B cell (primary cell): ENCODE results near the gene MYBPHL. TPM values are rescaled to one million over a fixed set of nuclear protein-coding genes. Genes with fewer than 3 reads are reported as not detected.

ENCODE experiments used
- ATAC-seq: fragments of 200-7000 bp; cut with Tn5 transposase; one replicate; pipeline ENCODE4 v1.10.0; 2021; ENCODE audit warnings: low read depth, mild to moderate bottlenecking, moderate number of reproducible peaks, moderate library complexity
- CTCF ChIA-PET: fragments of 350-600 bp; sonication (Branson Sonifier 250); formaldehyde crosslinking; loops from one replicate; lab custom pipeline; 2021; ENCODE audit warnings: antibody characterized with exemption, inconsistent platforms; lab: Charles Lee
- POLR2A ChIA-PET: fragments of 350-600 bp; sonication (Branson Sonifier 250); formaldehyde crosslinking; loops from one replicate; lab custom pipeline; 2021; ENCODE audit warnings: antibody characterized with exemption; lab: Charles Lee
- DNase-seq: peaks from one replicate; pipeline ENCODE4 v3.0.0; 2013
- H2AFZ ChIP-seq: 2 replicates; pipeline ENCODE4 v1.6.1; 2012; ENCODE audit warnings: mild to moderate bottlenecking, low read depth, low read length; ENCODE audit not compliant: insufficient read depth, poor library complexity, severe bottlenecking
- H3K27ac ChIP-seq, 2 donors: 1 replicate in 1 of 2; 2 replicates in 1 of 2; pipeline ENCODE4 v1.5.1; 2012 to 2013; ENCODE audit warnings: low read length in 2 of 2, mild to moderate bottlenecking in 2 of 2, moderate library complexity in 1 of 2
- H3K27me3 ChIP-seq, 4 experiments: fragments of 200-600 bp in 1 of 4; sonication (generic) in 1 of 4; replicated peaks in 1 of 4; 1 replicate in 2 of 4; 2 replicates in 2 of 4; pipeline versions ENCODE4 v1.6.1 to v1.7.0; 2013 to 2016; ENCODE audit warnings: low read length in 3 of 4, mild to moderate bottlenecking in 2 of 4, mixed read lengths in 1 of 4, moderate library complexity in 1 of 4; ENCODE audit not compliant: insufficient read depth in 4 of 4, control insufficient read depth in 3 of 4; ENCODE audit errors: control extremely low read depth in 1 of 4
- H3K36me3 ChIP-seq, 2 experiments: replicated peaks in 1 of 2; 1 replicate in 1 of 2; 2 replicates in 1 of 2; pipeline versions ENCODE4 v1.6.1 to v1.7.1; 2013; ENCODE audit warnings: low read length in 1 of 2; ENCODE audit not compliant: insufficient read depth in 2 of 2, control insufficient read depth in 1 of 2; ENCODE audit errors: control extremely low read depth in 1 of 2, extremely low read depth in 1 of 2
- H3K4me1 ChIP-seq, 2 donors: fragments of 200-600 bp in 1 of 2; sonication (generic) in 1 of 2; 1 replicate in 1 of 2; 2 replicates in 1 of 2; pipeline versions ENCODE4 v1.5.1 to v1.6.1; 2013 to 2017; ENCODE audit warnings: low read length in 2 of 2; ENCODE audit not compliant: control insufficient read depth in 2 of 2, insufficient read depth in 2 of 2
- H3K4me2 ChIP-seq: replicated peaks from 2 replicates; pipeline ENCODE3; 2012; ENCODE audit warnings: mild to moderate bottlenecking, low read depth, low read length; ENCODE audit not compliant: poor library complexity, severe bottlenecking
- H3K4me3 ChIP-seq, 5 experiments: fragments of 200-600 bp in 1 of 5; sonication (generic) in 1 of 5; 1 replicate in 3 of 5; 2 replicates in 2 of 5; pipeline versions ENCODE4 v1.5.1 to v1.7.0; 2011 to 2016; ENCODE audit warnings: low read length in 4 of 5, mild to moderate bottlenecking in 4 of 5, low read depth in 2 of 5, control low read depth in 1 of 5, moderate library complexity in 1 of 5; ENCODE audit not compliant: insufficient read depth in 1 of 5; ENCODE audit errors: control extremely low read depth in 1 of 5, extremely low read depth in 1 of 5
- H3K79me2 ChIP-seq: fragments of 200-600 bp; sonication (generic); one replicate; pipeline ENCODE4 v1.6.0; 2016; ENCODE audit warnings: low read length; ENCODE audit not compliant: control insufficient read depth, insufficient read depth
- H3K9ac ChIP-seq: fragments of 200-600 bp; sonication (generic); 2 replicates; pipeline ENCODE4 v1.6.1; 2017; ENCODE audit warnings: mild to moderate bottlenecking, low read length, moderate library complexity
- H3K9me3 ChIP-seq, 3 donors: one replicate each; pipeline versions ENCODE4 v1.6.1 to v1.7.1; 2013; ENCODE audit warnings: low read length in 2 of 3; ENCODE audit not compliant: control insufficient read depth in 2 of 3, insufficient read depth in 1 of 3; ENCODE audit errors: control extremely low read depth in 1 of 3
- H4K20me1 ChIP-seq: 2 replicates; pipeline ENCODE4 v1.6.0; 2012; ENCODE audit warnings: mild to moderate bottlenecking, low read length; ENCODE audit not compliant: insufficient read depth, control insufficient read depth, poor library complexity, severe bottlenecking
- H3K27ac Mint-ChIP-seq: one replicate; pipeline ENCODE4 v1.8.0; 2021; ENCODE audit warnings: mixed read lengths
- H3K27me3 Mint-ChIP-seq: one replicate; pipeline ENCODE4 v1.8.0; 2021; ENCODE audit warnings: mixed read lengths
- H3K4me1 Mint-ChIP-seq: one replicate; pipeline ENCODE4 v1.8.0; 2021; ENCODE audit warnings: mixed read lengths
- H3K4me3 Mint-ChIP-seq: one replicate; pipeline ENCODE4 v1.8.0; 2021; ENCODE audit warnings: mixed read lengths
- H3K9me3 Mint-ChIP-seq: one replicate; pipeline ENCODE4 v1.8.0; 2022; ENCODE audit warnings: mixed read lengths; ENCODE audit not compliant: insufficient read depth
- CTCF ChIP-seq: fragments of 200-600 bp; IDR thresholded peaks from one replicate; pipeline ENCODE4 v1.8.0; 2022; ENCODE audit warnings: antibody characterized with exemption, mild to moderate bottlenecking
- EZH2 ChIP-seq: IDR thresholded peaks from 2 replicates; pipeline ENCODE4 v1.6.1; 2012; ENCODE audit warnings: borderline replicate concordance, low read depth, mild to moderate bottlenecking, moderate library complexity, low read length; ENCODE audit not compliant: insufficient read depth, poor library complexity, severe bottlenecking
- WGBS: methylation state at CpG from one replicate; pipeline ENCODE4 v1.1.5; 2013; ENCODE audit warnings: missing lambda C conversion rate; ENCODE audit not compliant: insufficient coverage; 5-methylcytosine and 5-hydroxymethylcytosine counted together
- intact Hi-C: fragments of 100-400 bp; cut with micrococcal nuclease; formaldehyde crosslinking; loops from one replicate; pipeline ENCODE4 v1.10.0; 2022
- polyA plus RNA-seq: library from polyadenylated mRNA; depleted of rRNA; stranded (reverse); fragments of >200 nt; gene quantifications from 2 replicates; pipeline ENCODE4 v1.2.3, GENCODE V29; 2012
- total RNA-seq, 2 donors: library from RNA; stranded (reverse); fragments of 120-200 nt in 1 of 2; gene quantifications; 1 replicate in 1 of 2; 2 replicates in 1 of 2; pipeline versions ENCODE4 v1.2.3 to v1.2.4, GENCODE V29; 2013 to 2022

The MYBPHL gene
- total and polyA plus RNA-seq, 2 donors (not counting 1 experiment from before 2014, with no cell fraction given), result not detected

- TF ChIP-seq CTCF, result no peak
Measured at GRCh38 chr1:109315288-109315687, 8.5 kb upstream of the MYBPHL start.

DNA sequence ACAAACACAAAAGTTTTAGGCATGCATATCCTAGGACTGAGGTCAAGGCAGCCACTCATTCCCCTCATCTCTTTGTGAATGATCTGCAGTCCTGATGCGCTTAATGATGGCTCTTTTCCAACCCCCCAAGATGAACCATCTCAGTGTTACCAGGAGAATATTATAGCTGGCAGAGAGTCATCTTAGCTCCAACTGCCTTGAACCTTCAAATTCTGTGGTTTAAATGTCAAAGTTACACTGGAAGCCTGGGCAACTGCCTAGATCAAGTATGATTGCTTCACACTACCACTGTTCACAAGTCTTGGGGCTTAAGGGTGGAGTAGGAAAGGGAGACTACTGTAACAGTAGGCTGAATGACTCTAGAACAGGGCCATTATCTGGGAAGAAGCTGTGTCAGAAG, 8.0 kb upstream of the MYBPHL start:
- H3K9ac ChIP-seq, result no peak overlapping the region
- CTCF ChIA-PET, result interaction anchor here (0.6 to 0.9 kb wide), 2 partner anchors 36 to 235 kb away, joined by 3 to 4 read pairs; no protein-coding TSS in a partner anchor
- no peaks in the 10 kb centered on the region for H3K4me1 ChIP-seq
- Mint-ChIP-seq H3K27ac (no peak overlapping the region), H3K4me3 (no peak overlapping the region), H3K4me1 (no peaks in the 10 kb centered on the region), H3K9me3 (no peaks in the 10 kb centered on the region), H3K27me3 (peaks cover 5% of the 10 kb centered on the region)
- no peaks in the 10 kb centered on the region for H3K36me3 ChIP-seq
- H3K9me3 ChIP-seq, result no peaks in the 10 kb centered on the region
- no peaks in the 10 kb centered on the region for H3K27me3 ChIP-seq
- no peaks in the 10 kb centered on the region for H3K79me2 ChIP-seq
- H2AFZ ChIP-seq, result no peak overlapping the region
- intact Hi-C loops, result no loop called here
- no peak for TF ChIP-seq CTCF
- no peak for TF ChIP-seq EZH2
- H4K20me1 ChIP-seq, result no peaks in the 10 kb centered on the region
- no peak overlapping the region for H3K4me3 ChIP-seq
- ATAC-seq (no peak), DNase-seq (no peak)
- H3K27ac ChIP-seq, result no peak overlapping the region
- WGBS, result no CpG with 5 or more reads among the region's 1 CpG
- no peak overlapping the region for H3K4me2 ChIP-seq
- POLR2A ChIA-PET, result interaction anchor here (0.7 kb wide), 2 partner anchors 83 to 939 kb away, joined by 8 to 10 read pairs; partner anchors contain the start of gene SORT1

More at GRCh38 chr1:109315288-109315687, 8.5 kb upstream of the MYBPHL start:
- Mint-ChIP-seq H3K27me3 (peaks cover 5% of the 10 kb centered on the region), H3K4me1 (no peaks in the 10 kb centered on the region), H3K4me3 (no peak overlapping the region), H3K9me3 (no peaks in the 10 kb centered on the region), H3K27ac (no peak overlapping the region)
- no peak for DNase-seq
- no CpG with 5 or more reads among the region's 4 CpGs for WGBS
- Histone ChIP-seq H3K79me2 (no peaks in the 10 kb centered on the region), H3K9me3 (no peaks in the 10 kb centered on the region), H3K4me1 (no peaks in the 10 kb centered on the region), H3K4me2 (no peak overlapping the region), H4K20me1 (no peaks in the 10 kb centered on the region), H3K4me3 (no peak overlapping the region), H3K27me3 (no peaks in the 10 kb centered on the region), H2AFZ (no peak overlapping the region), H3K36me3 (no peaks in the 10 kb centered on the region), H3K9ac (no peak overlapping the region), H3K27ac (no peak overlapping the region)
- POLR2A ChIA-PET, result interaction anchor here (0.7 kb wide), 2 partner anchors 83 to 939 kb away, joined by 8 to 10 read pairs; partner anchors contain the start of gene SORT1
- intact Hi-C loops, result no loop called here
- no peak for ATAC-seq
- CTCF ChIA-PET, result interaction anchor here (0.6 to 0.9 kb wide), 3 partner anchors 37 to 234 kb away, joined by 3 to 6 read pairs (median 4); no protein-coding TSS in a partner anchor
